Thymus (tissue), 11 donors: ENCODE measurements around the gene DIAPH1. TPM values are rescaled to one million over a fixed set of nuclear protein-coding genes. Genes with fewer than 3 reads are reported as not detected.

Experiments
- DNase-seq, 9 donors: peaks; one replicate each; pipeline ENCODE4 v3.0.0-alpha.2; 2013; ENCODE audit warnings: low spot score in 9 of 9, low read depth in 6 of 9, missing footprints in 1 of 9
- H3K27ac ChIP-seq, 2 donors: one replicate each; pipeline ENCODE4 v1.5.1; 2013; ENCODE audit warnings: control low read depth in 1 of 2, low read depth in 1 of 2, low read length in 1 of 2, mild to moderate bottlenecking in 1 of 2, moderate library complexity in 1 of 2
- H3K27me3 ChIP-seq, 2 donors: one replicate each; pipeline ENCODE4 v1.5.1; 2013; ENCODE audit warnings: low read length in 1 of 2; ENCODE audit not compliant: control insufficient read depth in 2 of 2, insufficient read depth in 1 of 2
- H3K36me3 ChIP-seq, 2 donors: one replicate each; pipeline ENCODE4 v1.5.1; 2013; ENCODE audit warnings: low read length in 1 of 2, mild to moderate bottlenecking in 1 of 2, moderate library complexity in 1 of 2; ENCODE audit not compliant: control insufficient read depth in 2 of 2, insufficient read depth in 2 of 2
- H3K4me1 ChIP-seq, 2 donors: one replicate each; pipeline ENCODE4 v1.5.1; 2013; ENCODE audit warnings: low read length in 2 of 2; ENCODE audit not compliant: control insufficient read depth in 2 of 2, insufficient read depth in 2 of 2
- H3K4me3 ChIP-seq, 2 donors: one replicate each; pipeline ENCODE4 v1.5.1; 2013; ENCODE audit warnings: low read length in 2 of 2, control low read depth in 1 of 2, mild to moderate bottlenecking in 1 of 2
- H3K9me3 ChIP-seq, 2 donors: one replicate each; pipeline ENCODE4 v1.5.1; 2013; ENCODE audit warnings: low read length in 1 of 2, mild to moderate bottlenecking in 1 of 2; ENCODE audit not compliant: control insufficient read depth in 2 of 2, insufficient read depth in 1 of 2
- WGBS: extraction: QIAGEN DNeasy Blood & Tissue Kit; methylation state at CpG from one replicate; pipeline ENCODE4 v1.1.7; 2013; 5-methylcytosine and 5-hydroxymethylcytosine counted together
- polyA plus RNA-seq: library from polyadenylated mRNA; stranded (reverse); fragments of 200-250 nt; gene quantifications from one replicate; pipeline ENCODE4 v1.2.3, GENCODE V29; 2013
- total RNA-seq: library from RNA; stranded (reverse); fragments of 120-200 nt; gene quantifications from one replicate; pipeline ENCODE4 v1.2.4, GENCODE V29; 2013
- donor health status: healthy.

DIAPH1 gene
- total and polyA plus RNA-seq, 2 donors, result 28.0 to 80.0 TPM

GRCh38 chr5:141490271-141490670 lies 128.5 kb downstream of the DIAPH1 start:
- Histone ChIP-seq H3K4me1 (peaks cover 0 to 28% of the 10 kb centered on the region in 2 donors), H3K4me3 (no peak overlapping the region), H3K9me3 (peaks cover 1 to 7% of the 10 kb centered on the region in 2 donors), H3K27me3 (peaks cover 37 to 97% of the 10 kb centered on the region in 2 donors), H3K36me3 (no peaks in the 10 kb centered on the region), H3K27ac (no peak overlapping the region)
- DNase-seq, result no peak
- 96% methylated on average over 10 of the region's 10 CpGs for WGBS

- H3K27me3 ChIP-seq, result peaks cover 40 to 97% of the 10 kb centered on the region in 2 donors
- H3K36me3 ChIP-seq, result no peaks in the 10 kb centered on the region
- 91% methylated on average over 10 of the region's 10 CpGs for WGBS
Observed at GRCh38 chr5:141489841-141490240, 129.0 kb downstream of the DIAPH1 start.

GRCh38 chr5:141488591-141489561 lies 129.9 kb downstream of the DIAPH1 start, which contains the start of gene PCDHGC5:
PCDHGC5 (plus strand) TSS chr5:141489081; CDS start chr5:141489241, 160 bp downstream.
- DNase-seq, result no peak
- H3K4me3 ChIP-seq, result no peak within 1 kb of the TSS
- peaks cover 44 to 97% of the 10 kb centered on the region in 2 donors for H3K27me3 ChIP-seq
- H3K36me3 ChIP-seq, result no peaks in the 10 kb centered on the region
- no peak within 1 kb of the TSS for H3K27ac ChIP-seq
- H3K4me1 ChIP-seq, result peaks cover 0 to 25% of the 10 kb centered on the region in 2 donors
- WGBS, result 84% methylated on average over 14 of the region's 14 CpGs
- H3K9me3 ChIP-seq, result peaks cover 1 to 9% of the 10 kb centered on the region in 2 donors

More at GRCh38 chr5:141489841-141490240, 129.0 kb downstream of the DIAPH1 start:
- Histone ChIP-seq H3K27ac (no peak overlapping the region), H3K4me3 (no peak overlapping the region), H3K9me3 (peaks cover 1 to 4% of the 10 kb centered on the region in 2 donors), H3K4me1 (peaks cover 0 to 28% of the 10 kb centered on the region in 2 donors)
- DNase-seq, result no peak

GRCh38 chr5:141487131-141487530 lies 131.7 kb downstream of the DIAPH1 start:
- Histone ChIP-seq H3K27me3 (peaks cover 27 to 92% of the 10 kb centered on the region in 2 donors), H3K36me3 (no peaks in the 10 kb centered on the region), H3K4me3 (no peak overlapping the region), H3K27ac (no peak overlapping the region), H3K4me1 (peaks cover 0 to 23% of the 10 kb centered on the region in 2 donors), H3K9me3 (peaks cover 1 to 9% of the 10 kb centered on the region in 2 donors)
- 87% methylated on average over 7 of the region's 7 CpGs for WGBS
- DNase-seq, result no peak

GRCh38 chr5:141486091-141486490 lies 132.7 kb downstream of the DIAPH1 start:
- Histone ChIP-seq H3K27ac (no peak overlapping the region), H3K9me3 (peaks cover 1 to 6% of the 10 kb centered on the region in 2 donors), H3K4me3 (no peak overlapping the region), H3K36me3 (no peaks in the 10 kb centered on the region), H3K4me1 (peaks cover 0 to 13% of the 10 kb centered on the region in 2 donors), H3K27me3 (peaks cover 17 to 87% of the 10 kb centered on the region in 2 donors)
- DNase-seq, result no peak
- WGBS, result 93% methylated on average over 9 of the region's 9 CpGs

GRCh38 chr5:141485321-141486055 lies 133.3 kb downstream of the DIAPH1 start:
- Histone ChIP-seq H3K27me3 (peaks cover 14 to 83% of the 10 kb centered on the region in 2 donors), H3K27ac (no peak overlapping the region), H3K9me3 (peaks cover 1 to 6% of the 10 kb centered on the region in 2 donors), H3K4me3 (peak overlapping the region in 1 of 2 donors; percentile 22), H3K36me3 (no peaks in the 10 kb centered on the region), H3K4me1 (peaks cover 0 to 11% of the 10 kb centered on the region in 2 donors)
- 50% methylated on average over 38 of the region's 38 CpGs for WGBS
- DNase-seq, result no peak

- DNase-seq, result no peak
- Histone ChIP-seq H3K4me1 (peaks cover 0 to 11% of the 10 kb centered on the region in 2 donors), H3K36me3 (no peaks in the 10 kb centered on the region), H3K9me3 (peaks cover 1 to 6% of the 10 kb centered on the region in 2 donors), H3K27me3 (peaks cover 13 to 81% of the 10 kb centered on the region in 2 donors), H3K4me3 (peak within 1 kb of the TSS; percentile 8 to 22), H3K27ac (no peak within 1 kb of the TSS)
- WGBS, result 4% methylated on average over 39 of the region's 39 CpGs
Observed at GRCh38 chr5:141484641-141485311, 134.0 kb downstream of the DIAPH1 start, which contains the start of gene PCDHGC4. PCDHGC4 (plus strand) TSS chr5:141485030; CDS start chr5:141485174, 144 bp downstream.

- DNase-seq, result no peak
- H3K27ac ChIP-seq, result no peak overlapping the region
- no peaks in the 10 kb centered on the region for H3K36me3 ChIP-seq
- H3K4me1 ChIP-seq, result peaks cover 0 to 11% of the 10 kb centered on the region in 2 donors
- no peak overlapping the region for H3K4me3 ChIP-seq
- H3K9me3 ChIP-seq, result peaks cover 1 to 6% of the 10 kb centered on the region in 2 donors
- H3K27me3 ChIP-seq, result peaks cover 14 to 81% of the 10 kb centered on the region in 2 donors
- 27% methylated on average over 4 of the region's 4 CpGs for WGBS
Observed at GRCh38 chr5:141484310-141484640, 134.5 kb downstream of the DIAPH1 start.
